ENCODE measurements around the gene UNC5B. TPM values are rescaled to one million over a fixed set of nuclear protein-coding genes. Genes with fewer than 3 reads are reported as not detected.
"Not testable (repeated sequence)": the region's sequence is repeated elsewhere in the genome, so short reads cannot be mapped to it uniquely, and the experiment has no call there.

The UNC5B gene
- total RNA-seq, 1 donor from 2014 or later, result 13.7 TPM

DNA sequence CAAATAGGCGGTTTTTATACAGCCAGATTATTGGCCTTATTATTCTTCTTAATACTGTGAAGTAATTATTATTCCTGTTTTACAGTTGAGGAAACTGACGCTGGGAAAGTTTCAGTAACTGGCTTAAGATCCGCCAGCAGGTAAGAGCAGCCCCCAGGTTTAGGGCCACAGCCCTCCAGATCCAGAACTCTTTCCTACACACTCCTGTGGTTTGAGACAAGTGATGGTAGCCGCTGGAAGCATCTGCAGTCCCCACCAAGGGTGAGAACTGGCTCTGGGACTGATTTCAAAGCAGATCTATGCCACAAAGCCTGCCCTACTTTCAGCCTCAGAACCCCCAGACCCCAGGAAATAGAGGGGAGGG, 3.0 kb upstream of the UNC5B start:
- DNase-seq (ENCODE audit: low spot score), result no peak

DNA sequence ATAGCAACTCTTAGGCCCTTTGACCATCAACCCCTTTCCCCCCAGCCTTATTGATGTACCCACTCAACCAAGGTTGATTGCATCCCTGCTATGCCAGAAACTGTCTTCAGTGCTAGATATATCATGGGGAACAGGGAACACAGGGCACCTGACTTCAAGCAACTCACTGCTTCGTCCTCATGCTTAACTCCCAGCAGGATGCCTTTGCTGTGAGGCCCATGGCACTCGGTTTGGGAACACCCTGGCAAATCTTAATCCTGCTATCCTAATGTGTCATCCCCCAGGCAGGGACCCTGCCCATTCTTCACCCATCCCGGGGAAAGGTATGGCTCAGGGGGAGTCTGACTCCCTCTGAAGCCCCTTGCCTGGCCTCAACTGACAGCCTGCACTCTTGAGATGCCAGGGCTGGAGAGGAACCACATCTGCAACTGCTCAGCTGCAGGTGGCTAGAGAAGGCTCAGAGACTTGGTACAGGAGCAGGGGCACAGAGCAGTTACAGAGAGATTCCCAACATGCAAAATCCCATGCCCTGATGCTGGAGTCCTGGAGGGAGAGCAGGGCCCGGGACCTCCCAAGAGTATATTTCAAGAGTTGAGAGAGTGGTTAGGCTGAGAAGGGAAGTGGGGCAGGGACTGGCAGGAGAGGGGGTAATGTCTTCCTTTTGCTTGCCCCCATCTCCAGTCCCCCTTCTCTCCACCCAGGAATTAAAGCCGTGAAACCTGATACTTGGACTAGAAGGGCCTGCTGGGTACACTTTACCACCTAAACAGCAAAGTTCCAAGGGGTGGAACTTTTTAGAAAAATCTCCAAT, 2.4 kb upstream of the UNC5B start:
- no peak for DNase-seq (ENCODE audit: low spot score)

DNA sequence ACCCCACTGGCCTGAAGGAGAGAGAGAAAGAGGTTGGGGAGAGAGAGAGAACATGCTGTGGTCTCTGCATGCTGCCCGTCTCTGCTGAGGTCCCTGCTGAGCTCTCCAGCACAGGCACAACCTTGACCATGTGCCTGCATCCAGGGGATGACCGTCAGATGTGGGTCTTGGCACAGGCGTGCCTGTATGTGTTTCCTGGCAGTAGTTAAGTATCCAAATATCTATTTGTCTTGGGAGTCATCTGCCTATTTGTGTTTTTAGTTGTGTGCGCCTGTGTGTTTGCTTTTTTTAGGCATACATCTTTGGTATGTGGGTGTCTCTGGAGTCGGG, 1.9 kb upstream of the UNC5B start:
- no peak for DNase-seq (ENCODE audit: low spot score)

DNA sequence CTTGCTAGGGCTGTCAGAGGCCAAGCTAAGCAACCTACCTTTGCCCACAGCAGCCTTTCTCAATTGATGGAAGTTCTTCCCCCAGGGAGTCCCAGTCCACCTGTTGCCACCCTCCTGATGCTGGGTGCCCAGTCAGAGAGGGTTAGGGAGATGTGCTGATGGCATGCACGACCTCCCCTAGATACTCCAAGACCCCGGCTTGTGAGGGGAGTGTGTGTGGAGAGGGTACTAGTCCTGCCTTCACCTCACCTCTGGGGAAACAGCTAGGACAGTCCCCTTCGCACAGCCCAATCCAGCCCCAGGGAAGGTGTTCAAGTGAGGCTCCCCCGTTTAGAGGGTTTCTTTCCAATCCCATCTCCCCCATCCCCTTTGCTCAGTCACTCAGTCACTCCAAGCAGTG, 1.3 kb upstream of the UNC5B start:
- no peak for DNase-seq (ENCODE audit: low spot score)

DNA sequence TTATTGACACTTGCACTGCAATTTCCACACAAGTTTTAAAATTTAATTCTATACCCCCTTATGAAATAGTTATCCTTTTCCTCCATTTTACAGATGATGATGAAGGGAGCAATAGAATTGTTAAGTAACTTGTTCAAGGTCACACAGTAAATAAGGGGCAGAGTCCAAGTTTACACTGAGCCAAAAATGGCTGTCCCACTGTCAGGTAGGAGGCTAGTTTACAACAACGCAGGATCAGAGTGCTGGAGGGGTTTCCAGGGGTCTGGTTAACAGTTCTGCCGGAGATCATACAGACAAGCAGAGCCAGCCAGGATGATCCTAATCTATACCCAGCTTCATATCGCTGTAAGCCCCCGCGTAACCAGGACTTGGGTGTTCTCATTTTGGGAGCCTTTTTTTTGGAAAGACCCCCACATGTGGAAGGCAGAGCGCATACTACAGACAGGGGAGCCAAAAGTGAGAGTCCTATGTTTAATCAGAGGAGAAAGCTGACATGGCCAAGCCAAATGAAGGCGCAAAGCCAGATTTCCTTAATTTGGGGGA, 524 bp upstream of the UNC5B start:
- DNase-seq (ENCODE audit: low spot score), result no peak

DNA sequence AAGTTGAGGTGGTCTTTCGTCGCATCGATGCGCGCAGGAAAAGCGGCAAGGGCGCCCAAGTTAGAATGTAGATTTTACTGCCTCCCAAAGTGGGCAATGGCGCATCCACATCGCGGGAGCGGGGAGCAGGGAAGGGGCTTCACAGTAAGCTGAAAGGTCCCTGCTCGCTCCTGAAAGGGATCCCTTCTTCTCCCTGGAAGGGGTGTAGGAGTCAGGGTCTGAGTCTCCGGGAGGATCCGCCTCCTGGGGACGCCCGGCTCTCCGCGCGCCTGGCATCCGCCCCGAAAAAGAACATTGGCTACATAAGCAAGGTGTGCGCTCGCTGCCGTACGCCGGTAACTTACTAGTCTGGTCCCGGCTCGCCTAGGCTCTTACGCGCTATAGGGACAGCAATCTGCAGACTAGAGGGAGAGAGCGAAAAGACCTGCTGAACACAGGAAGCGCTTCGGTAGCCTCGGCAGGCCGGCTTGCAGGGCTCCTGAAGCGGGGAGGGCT, 804 bp downstream of the UNC5B start:
- peak; percentile 79 for DNase-seq (ENCODE audit: low spot score)

DNA sequence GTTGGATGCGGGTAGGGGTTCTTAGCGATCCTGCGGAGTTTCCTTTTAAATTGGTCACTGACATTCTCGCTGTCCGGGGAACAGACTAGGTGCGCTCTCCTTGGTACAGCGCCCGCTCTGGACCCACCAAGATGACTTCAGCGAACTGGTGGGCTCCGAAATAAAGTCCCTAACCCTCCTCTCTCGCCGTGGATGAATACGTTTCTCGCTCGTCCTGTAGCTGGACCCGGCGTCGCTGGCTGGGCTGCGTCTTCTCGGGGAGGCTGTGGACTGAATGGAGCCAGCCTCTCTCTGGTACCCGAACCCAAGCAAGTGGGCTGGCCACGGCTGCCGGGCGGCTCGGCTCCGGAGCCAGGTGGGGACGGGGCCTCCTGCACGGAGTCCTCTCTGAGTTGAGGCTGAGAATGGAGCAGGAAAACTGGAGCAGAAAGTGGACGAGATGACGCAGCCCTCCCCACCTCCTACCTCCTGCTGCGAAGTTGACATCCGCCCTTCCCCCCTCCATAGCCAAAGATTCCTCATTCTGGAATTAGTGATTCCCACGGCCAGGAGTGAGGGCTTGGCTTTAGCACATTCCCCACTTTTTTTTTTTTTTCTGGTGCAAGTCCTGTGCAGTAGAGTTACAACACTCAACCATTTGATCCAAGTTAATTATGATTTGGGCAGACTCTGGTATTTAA, 1.5 kb downstream of the UNC5B start:
- DNase-seq (ENCODE audit: low spot score), result peak; percentile 43

DNA sequence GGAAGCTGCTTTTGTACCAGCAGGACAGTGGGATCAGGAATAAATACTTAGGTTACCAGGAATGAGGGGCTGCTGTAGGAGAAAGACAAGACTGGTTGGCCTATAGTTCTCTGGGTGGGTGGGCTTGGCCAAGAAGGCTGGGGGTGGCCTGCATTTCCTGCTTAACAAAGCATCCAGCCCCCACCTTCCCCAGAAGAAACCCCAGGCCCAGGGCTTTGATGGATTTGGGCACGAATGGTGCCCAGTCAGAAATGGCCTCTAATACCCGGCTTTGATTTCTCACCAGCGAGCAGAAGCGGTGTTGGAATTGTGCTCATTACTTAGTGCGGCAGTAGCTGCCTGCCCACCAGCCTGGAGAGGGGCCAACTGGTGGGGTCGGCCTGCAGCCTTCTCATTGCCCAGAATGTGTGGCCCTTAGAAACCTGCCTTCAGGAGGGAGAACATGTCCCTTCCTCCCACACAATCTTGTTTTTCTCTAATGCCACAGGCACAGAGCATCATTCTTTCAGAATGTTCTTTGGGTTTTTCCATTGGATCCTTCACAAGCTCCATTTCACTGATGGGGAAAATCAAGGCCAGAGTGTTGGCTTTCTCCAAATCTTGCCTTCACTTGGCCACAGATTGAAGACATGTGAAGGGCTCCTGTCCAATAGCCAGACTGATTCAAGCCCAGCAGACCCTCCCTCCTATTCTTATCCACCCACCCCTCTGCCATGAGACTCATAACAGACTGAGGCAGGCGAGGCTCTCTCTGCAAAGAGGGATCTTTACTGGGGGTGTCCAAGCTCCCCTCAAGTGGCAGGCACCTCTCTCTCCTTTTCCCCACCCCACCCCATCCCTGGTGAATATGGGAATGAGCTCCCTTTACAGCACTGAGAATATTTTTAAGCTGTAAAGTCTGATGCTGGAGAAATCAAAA, 2.5 kb downstream of the UNC5B start:
- no peak for DNase-seq (ENCODE audit: low spot score)

DNA sequence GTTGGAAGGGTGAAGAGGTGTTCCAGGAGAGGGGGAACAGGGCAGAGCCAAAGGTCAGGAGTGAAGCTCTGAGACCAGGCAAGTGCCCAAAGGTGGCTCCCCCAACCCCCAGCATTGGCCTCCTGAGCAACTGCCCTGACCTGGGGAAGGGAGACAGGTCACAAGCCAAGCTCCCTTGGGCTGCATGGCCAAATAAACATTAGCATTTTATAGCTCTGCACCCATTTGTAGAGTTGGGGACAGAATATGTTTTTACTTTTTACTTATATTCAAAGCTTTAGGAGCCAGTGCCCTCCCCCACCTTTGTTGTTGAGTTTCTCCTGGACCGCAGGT, 4.0 kb downstream of the UNC5B start:
- no peak for DNase-seq (ENCODE audit: low spot score)

DNA sequence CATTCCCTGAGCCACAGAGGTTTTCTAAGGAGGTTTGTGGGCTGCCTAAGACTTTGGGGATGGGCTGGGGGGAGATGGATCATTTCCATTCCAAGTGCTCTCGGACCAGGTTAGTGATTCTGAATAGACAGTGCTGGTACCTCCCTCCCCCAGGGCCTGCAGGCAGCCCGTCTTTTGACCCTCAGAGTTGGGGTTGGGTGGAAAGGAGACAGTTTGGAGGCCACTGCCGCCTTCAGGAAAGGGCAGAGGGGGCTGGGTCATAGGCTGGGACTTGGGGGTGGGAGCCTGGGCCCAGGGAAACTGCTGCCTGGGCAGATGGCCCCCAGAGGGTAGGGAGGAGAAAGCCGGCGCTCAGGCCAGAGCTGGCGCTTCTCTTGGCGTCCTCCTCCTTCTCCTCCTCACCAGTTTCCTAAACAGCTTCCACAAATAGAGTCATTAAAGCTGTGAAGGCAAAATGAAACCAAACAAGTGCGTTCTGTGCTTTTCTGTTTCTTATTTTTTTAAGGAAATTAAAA, 4.4 kb downstream of the UNC5B start:
- no peak for DNase-seq (ENCODE audit: low spot score)

DNA sequence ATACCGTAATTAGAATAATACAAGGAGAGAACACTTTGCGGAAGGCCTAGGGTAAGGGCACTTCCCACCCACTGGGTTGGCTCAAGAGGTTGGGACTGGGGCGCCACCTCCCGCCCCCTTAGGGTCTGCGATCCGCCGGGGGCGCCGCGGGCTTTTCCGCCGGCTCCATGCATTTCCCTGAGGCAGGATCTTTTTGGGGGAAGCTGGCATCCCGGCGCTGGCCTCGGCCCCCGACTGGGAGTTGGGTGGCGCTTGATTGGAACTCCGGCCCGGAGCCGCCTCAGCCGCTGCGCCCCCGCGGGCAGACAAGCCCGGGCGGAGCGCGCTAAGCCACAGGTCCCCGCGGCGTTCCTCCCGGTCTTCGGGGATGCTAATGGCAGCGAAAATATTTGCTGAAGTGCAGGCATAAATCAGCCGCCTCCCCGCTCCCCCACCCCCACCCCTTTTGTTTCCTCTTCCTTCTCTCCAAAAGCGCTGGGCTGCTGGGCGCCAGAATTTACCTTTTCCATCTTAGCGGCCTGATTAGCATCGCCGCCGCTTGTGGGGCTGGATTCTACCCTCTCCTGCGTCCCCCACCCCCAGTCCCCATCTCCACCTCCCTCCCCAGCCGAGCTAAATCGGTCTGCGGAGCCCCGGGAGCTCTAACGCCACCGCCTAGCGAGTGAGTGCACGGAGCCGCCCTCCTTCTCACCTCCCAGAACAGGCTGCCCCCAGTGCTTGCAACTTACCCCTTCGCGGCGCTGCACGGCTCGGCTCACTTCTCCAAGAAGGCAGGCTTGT, 5.1 kb downstream of the UNC5B start:
- DNase-seq (ENCODE audit: low spot score), result no peak

DNA sequence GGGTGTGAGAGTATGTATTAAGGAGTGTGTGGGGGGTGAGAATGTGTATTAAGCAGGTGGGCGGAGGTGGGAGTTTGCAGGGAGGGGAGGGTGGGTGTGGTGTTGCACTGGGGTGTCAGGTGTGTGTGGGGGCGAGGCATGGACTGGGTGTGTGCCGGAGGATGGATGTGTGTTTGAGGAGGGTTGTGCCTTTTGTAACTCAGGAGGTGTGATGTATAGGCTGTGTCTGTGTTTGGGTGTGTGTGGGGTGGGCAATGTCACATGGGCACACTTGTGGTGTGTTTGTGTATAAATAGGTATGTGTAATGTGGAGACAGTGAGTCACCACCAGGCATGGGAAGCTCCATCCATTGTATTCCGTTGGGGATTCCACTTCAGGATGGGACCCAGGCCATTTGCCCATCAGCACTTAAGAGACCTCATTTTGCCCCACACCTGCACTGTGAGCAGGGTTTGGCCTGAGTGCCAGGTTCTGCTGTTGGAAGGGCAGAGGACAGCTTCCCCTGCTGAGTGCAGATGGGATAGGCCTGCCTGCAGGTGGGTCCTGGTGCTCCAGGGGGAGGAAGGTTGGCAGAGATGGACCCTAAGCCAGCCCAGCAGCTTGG, 5.8 kb downstream of the UNC5B start:
- no peak for DNase-seq (ENCODE audit: low spot score)

DNA sequence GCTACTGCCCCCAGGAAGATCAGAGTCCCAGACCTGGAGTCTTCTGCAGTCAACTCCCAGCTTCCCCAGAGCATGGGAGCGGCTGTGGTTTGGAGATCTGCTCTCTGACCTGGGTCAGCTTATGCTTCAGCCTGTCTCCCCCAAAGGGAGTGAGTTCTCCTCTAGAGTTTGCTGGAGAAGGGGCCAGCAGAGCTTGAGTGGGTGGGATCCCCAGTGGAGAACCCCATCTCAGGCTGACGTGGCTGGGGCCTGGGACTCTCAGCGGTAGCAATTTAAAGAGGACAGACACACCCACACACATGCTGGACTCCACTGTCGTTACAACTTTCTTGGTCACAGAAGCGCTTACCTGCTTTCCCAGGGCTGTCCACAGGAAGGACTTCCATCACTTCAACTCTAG, 6.3 kb downstream of the UNC5B start:
- DNase-seq (ENCODE audit: low spot score), result no peak

DNA sequence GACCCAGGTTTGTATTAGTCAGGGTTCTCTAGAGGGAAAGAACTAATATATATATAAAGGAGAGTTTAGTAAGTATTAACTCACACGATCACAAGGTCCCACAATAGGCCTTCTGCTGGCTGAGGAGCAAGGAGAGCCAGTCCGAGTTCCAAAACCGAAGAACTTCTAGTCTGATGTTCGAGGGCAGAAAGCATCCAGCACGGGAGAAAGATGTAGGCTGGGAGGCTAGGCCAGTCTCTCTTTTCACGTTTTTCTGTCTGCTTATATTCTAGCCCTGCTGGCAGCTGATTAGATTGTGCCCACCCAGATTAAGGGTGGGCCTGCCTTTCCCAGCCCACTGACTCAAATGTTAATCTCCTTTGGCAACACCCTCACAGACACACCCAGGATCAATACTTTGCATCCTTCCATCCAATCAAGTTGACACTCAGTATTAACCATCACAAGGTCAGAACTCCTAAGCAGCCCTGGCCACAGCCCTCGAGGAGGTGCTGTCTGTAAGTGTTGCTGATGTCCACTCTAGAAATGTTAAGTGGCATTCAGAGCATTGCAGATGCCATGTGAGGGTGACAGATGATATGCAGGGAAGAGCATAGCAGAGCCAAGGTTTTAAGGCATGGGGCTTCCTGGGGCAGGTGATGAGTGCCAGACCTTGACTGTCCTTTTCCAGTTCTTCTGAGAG, 7.0 kb downstream of the UNC5B start:
- not testable (repeated sequence) for DNase-seq (ENCODE audit: low spot score)

DNA sequence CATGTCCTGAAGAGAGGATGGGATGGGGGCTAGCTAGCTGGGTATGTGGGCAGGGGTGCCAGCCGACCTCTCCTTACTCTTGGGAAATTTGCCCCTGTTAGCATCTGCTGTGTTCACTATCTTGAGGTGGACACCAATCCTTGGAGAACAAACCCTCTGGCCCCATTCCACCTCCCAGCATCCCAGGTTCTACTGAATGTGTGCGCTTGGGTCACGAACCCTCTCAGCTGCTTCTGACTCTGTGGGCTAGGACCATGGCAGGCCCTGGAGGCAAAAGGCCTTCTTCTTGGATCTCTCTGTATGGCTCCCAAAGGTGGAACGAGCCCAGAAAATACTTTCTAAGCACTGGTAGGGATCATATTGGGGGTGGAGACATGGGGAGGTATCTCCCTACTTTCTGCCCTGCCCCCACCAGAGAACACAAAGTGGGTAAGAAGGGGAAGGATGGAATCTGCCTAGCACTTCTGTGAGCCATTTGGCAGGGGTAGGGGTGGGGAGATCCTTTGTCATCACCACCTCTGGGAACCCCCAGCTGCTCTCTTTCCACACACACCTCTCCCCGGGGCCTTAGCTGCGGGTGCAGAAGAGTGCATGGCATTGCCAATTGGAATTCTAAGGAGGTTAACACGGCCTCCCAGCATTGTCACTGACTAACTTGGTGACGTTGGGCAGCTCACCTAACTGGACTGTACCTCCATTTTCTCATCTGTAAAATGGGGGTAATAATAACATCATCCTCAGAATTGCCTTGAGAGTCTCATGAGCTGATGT, 7.7 kb downstream of the UNC5B start:
- DNase-seq (ENCODE audit: low spot score), result no peak

DNA sequence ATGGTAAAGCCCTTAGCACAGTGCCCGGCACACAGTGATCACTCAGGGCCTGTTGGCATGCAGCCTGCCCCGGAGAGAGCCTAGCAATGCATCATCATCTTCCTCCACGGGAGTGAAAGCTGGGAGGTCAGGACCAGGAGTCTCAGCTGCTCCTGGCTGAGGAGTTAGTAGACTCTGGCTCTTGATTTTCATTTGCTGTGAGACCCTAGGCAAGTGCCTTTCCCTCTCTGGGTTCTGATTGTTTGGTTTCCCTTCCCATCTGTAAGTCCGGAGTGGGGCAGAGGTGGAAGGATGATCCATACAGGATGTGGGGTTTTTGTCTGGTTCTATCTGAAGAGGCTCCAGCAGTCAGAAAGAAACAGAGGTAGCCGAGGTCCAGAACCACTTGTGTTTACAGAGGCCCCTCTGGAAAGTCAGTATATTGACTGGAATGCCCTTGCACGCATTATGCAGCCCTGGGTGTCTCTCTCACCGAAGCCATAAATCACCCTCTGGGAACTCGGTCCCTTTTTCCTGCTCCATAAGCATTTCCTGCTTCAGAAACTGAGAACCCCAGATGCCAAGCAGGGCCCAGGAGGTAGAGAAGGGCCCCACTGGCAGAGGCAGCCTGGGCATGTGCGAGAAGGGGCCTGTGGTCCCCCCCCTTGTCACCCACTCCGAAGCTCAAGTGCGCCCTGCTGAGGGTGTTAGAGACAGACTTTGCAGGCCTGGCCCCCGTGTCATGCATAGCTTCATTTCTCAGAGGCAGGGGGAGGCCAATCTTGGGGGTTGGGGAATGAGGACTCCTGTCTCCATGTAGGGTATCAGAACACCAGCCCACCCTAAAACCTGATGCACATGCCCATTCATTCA, 8.5 kb downstream of the UNC5B start:
- DNase-seq (ENCODE audit: low spot score), result no peak

DNA sequence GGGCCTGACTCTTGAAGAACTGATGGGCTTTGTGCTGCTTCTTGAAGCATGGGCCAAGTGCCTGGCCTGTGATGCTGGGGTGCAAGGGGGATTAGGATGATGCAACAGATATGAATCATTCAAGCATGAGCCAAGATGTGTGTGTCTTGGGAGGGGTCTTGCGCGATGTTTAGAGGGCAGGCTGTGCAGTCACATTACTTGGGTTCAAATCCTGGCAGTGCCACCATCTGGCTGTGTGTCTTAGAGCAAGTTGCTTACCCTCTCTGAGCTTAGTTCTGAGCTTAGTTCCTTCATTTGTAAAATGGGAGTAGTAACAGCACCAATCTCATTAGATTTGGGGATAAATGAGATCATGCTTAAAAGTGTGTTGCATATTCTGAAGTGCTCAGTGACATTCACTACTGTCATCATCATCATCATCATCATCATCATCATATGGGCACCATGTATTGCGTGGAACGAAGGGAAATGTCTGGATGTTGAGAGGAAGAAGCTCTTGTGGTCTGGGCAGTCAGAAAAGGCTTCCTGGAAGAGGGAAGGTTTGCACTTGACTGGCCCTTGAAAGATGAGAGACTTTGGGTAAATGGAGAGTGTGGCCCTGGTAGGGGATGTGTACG, 9.3 kb downstream of the UNC5B start:
- no peak for DNase-seq (ENCODE audit: low spot score)

All from umbilical cord (tissue), 2 donors.